A549 (cell line): ENCODE data around the gene APOBEC3B. TPM values are rescaled to one million over a fixed set of nuclear protein-coding genes. Genes with fewer than 3 reads are reported as not detected.
A peak's percentile ranks its signal among the peaks of the same experiment; 100 is the strongest.

ENCODE experiments used
- ATAC-seq, 2 experiments: fragments of 200-7000 bp in 1 of 2; fragments of >200 bp in 1 of 2; cut with Nextera tagmentation in 1 of 2; cut with Tn5 transposase in 1 of 2; 3 replicates each; pipeline versions ENCODE4 v1.8.0 to v1.9.1; 2018 to 2020; ENCODE audit warnings: mild to moderate bottlenecking in 1 of 2, moderate library complexity in 1 of 2
- CTCF ChIA-PET: fragments of 300-600 bp; sonication (Branson Sonifier 250); formaldehyde crosslinking; extraction: SDS; loops from one replicate; lab custom pipeline; 2021; ENCODE audit warnings: antibody characterized with exemption, inconsistent platforms; lab: Yijun Ruan, JAX
- POLR2A ChIA-PET: fragments of 350-600 bp; formaldehyde crosslinking; extraction: SDS; loops from one replicate; lab custom pipeline; 2021; ENCODE audit warnings: antibody characterized with exemption, inconsistent platforms; lab: Yijun Ruan, JAX
- DNase-seq, 2 experiments: peaks; one replicate each; pipeline versions ENCODE4 v3.0.0 to v3.0.0-alpha.2; 2011 to 2016; ENCODE audit warnings: low read depth in 1 of 2, low spot score in 1 of 2
- FAIRE-seq: peaks from 2 replicates; lab custom pipeline; 2011; peaks lifted over from hg19 to GRCh38; lab: Jason Lieb, UNC
- H3K27ac ChIP-seq, 2 experiments: fragments of >200 bp; sonication (Bioruptor Twin); formaldehyde crosslinking; 3 replicates each; pipeline ENCODE4 v1.5.1; 2016 to 2017
- H3K4me1 ChIP-seq: fragments of >200 bp; sonication (Bioruptor Twin); formaldehyde crosslinking; 3 replicates; pipeline ENCODE4 v1.6.1; 2016
- H3K4me2 ChIP-seq: fragments of >200 bp; sonication (Bioruptor Twin); formaldehyde crosslinking; 3 replicates; pipeline ENCODE4 v1.6.1; 2016
- H3K4me3 ChIP-seq: fragments of >200 bp; sonication (Bioruptor Twin); formaldehyde crosslinking; 3 replicates; pipeline ENCODE4 v1.5.1; 2016
- H3K9me3 ChIP-seq: fragments of >200 bp; sonication (Bioruptor Twin); formaldehyde crosslinking; 3 replicates; pipeline ENCODE4 v1.6.1; 2016
- ATOH8 ChIP-seq: fragments of 250-450 bp; sonication (Bioruptor Pico); IDR thresholded peaks from 2 replicates; pipeline ENCODE4 v1.5.0; 2020; ENCODE audit warnings: low read depth, mild to moderate bottlenecking, moderate library complexity
- CBX2 ChIP-seq: fragments of 200-600 bp; sonication (generic); IDR thresholded peaks from 2 replicates; pipeline ENCODE4 v1.6.1; 2016; ENCODE audit warnings: low read depth, mild to moderate bottlenecking, borderline replicate concordance
- CEBPB ChIP-seq, 2 experiments: fragments of >200 bp in 1 of 2; sonication (Bioruptor Twin) in 1 of 2; formaldehyde crosslinking in 1 of 2; IDR thresholded peaks; 2 replicates each; pipeline ENCODE4 v1.6.1; 2012 to 2016
- CTCF ChIP-seq: fragments of >200 bp; sonication (Bioruptor Twin); formaldehyde crosslinking; IDR thresholded peaks from 3 replicates; pipeline ENCODE4 v1.5.1; 2016
- ESRRA ChIP-seq: fragments of 150-350 bp; IDR thresholded peaks from 2 replicates; pipeline ENCODE4 v1.6.1; 2014; ENCODE audit warnings: mild to moderate bottlenecking, low read length, borderline replicate concordance
- HES2 ChIP-seq: fragments of >200 bp; sonication (Bioruptor Twin); formaldehyde crosslinking; IDR thresholded peaks from 2 replicates; pipeline ENCODE4 v1.6.1; 2016
- MAFK ChIP-seq: fragments of 450-650 bp; IDR thresholded peaks from 2 replicates; pipeline ENCODE4 v1.6.1; 2014; ENCODE audit not compliant: partially characterized antibody
- MAX ChIP-seq: IDR thresholded peaks from 2 replicates; pipeline ENCODE4 v1.6.1; 2012
- NFE2L2 ChIP-seq: fragments of 150-350 bp; conservative IDR thresholded peaks from 2 replicates; pipeline ENCODE4 v1.6.1; 2014; ENCODE audit warnings: low read length
- PHF8 ChIP-seq: fragments of 200-600 bp; sonication (generic); IDR thresholded peaks from 2 replicates; pipeline ENCODE4 v1.6.1; 2016; ENCODE audit warnings: low read depth, mild to moderate bottlenecking, antibody characterized with exemption, moderate library complexity, borderline replicate concordance
- REST ChIP-seq: fragments of 200-600 bp; sonication (generic); IDR thresholded peaks from 2 replicates; pipeline ENCODE4 v1.6.1; 2016; ENCODE audit warnings: antibody characterized with exemption, mild to moderate bottlenecking, moderate library complexity
- RNF2 ChIP-seq: fragments of 200-600 bp; sonication (generic); IDR thresholded peaks from 2 replicates; pipeline ENCODE4 v1.6.1; 2016; ENCODE audit warnings: low read depth, mild to moderate bottlenecking, antibody characterized with exemption, moderate library complexity, borderline replicate concordance
- USF2 ChIP-seq: fragments of 450-650 bp; IDR thresholded peaks from 2 replicates; pipeline ENCODE4 v1.6.1; 2014; ENCODE audit warnings: antibody characterized with exemption
- ZC3H11A ChIP-seq: fragments of 450-650 bp; IDR thresholded peaks from 2 replicates; pipeline ENCODE4 v1.6.1; 2014; ENCODE audit warnings: antibody characterized with exemption, mild to moderate bottlenecking
- ZNF302 ChIP-seq: fragments of 250-450 bp; sonication (Bioruptor Pico); IDR thresholded peaks from 2 replicates; pipeline ENCODE4 v1.9.0; 2021; ENCODE audit warnings: inconsistent platforms, mild to moderate bottlenecking, moderate library complexity
- WGBS: methylation state at CpG from one replicate; pipeline ENCODE4 v1.1.6; 2017; ENCODE audit errors: missing lambda C conversion rate; 5-methylcytosine and 5-hydroxymethylcytosine counted together
- polyA plus RNA-seq, 4 experiments: library from polyadenylated mRNA; depleted of rRNA in 3 of 4; stranded (reverse); fragments of >200 nt; fragmentation: RNase III in 1 of 4; extraction: RNeasy Plus Mini Kit Qiagen cat#74134 plus additional on column Dnase treatment in 1 of 4; gene quantifications; 2 replicates in 3 of 4; 3 replicates in 1 of 4; pipeline ENCODE4 v1.2.3, GENCODE V29; 2011 to 2017

APOBEC3B gene
- polyA plus RNA-seq, 2 of the 4 experiments (the other 2 are of a cell fraction), result 16.7 to 19.6 TPM

- no peak overlapping the region for H3K4me2 ChIP-seq
- TF ChIP-seq NFE2L2 (no peak), PHF8 (no peak), ATOH8 (CRISPR knock-in tag) (no peak)
- no peak overlapping the region for H3K4me3 ChIP-seq
- DNase-seq (no peak), FAIRE-seq (no peak), ATAC-seq (no peak)
- POLR2A ChIA-PET, result no interaction called here
- CTCF ChIA-PET, result interaction anchor here (1.0 to 1.4 kb wide), 2 partner anchors 20 to 21 kb away, joined by 3 read pairs; no protein-coding TSS in a partner anchor
- no peaks in the 10 kb centered on the region for H3K9me3 ChIP-seq
- no peaks in the 10 kb centered on the region for H3K4me1 ChIP-seq
- H3K27ac ChIP-seq, result no peak overlapping the region
- 62% methylated on average over 14 of the region's 14 CpGs for WGBS
Observed at GRCh38 chr22:38947321-38948140, 34.6 kb upstream of the APOBEC3B start.

- 86% methylated on average over 5 of the region's 7 CpGs for WGBS
Observed at GRCh38 chr22:38948181-38948940, 33.8 kb upstream of the APOBEC3B start.

GRCh38 chr22:38949889-38950405 lies 32.2 kb upstream of the APOBEC3B start:
- no peaks in the 10 kb centered on the region for H3K9me3 ChIP-seq
- no peak for FAIRE-seq
- TF ChIP-seq ZC3H11A (no peak), MAFK (no peak), MAX (no peak), PHF8 (no peak), RNF2 (no peak), CEBPB (IDR thresholded peaks at IDR 0.05) (no peak), REST (no peak), CBX2 (no peak), USF2 (no peak)
- TF ChIP-seq, all 56 proteins: peak for 0
- Histone ChIP-seq H3K4me2 (no peak overlapping the region), H3K27ac (no peak overlapping the region), H3K4me3 (no peak overlapping the region), H3K4me1 (peaks cover 7% of the 10 kb centered on the region; the same call in 2 of the 3 replicates)
- 69% methylated on average over 3 of the region's 8 CpGs for WGBS
- ChIA-PET POLR2A (no interaction called here), CTCF (interaction anchor here (1.2 to 1.6 kb wide), 3 partner anchors 11 to 23 kb away, joined by 4 to 6 read pairs (median 5); no protein-coding TSS in a partner anchor)
- ATAC-seq (no peak), DNase-seq (no peak)

More at GRCh38 chr22:38948181-38948940, 33.8 kb upstream of the APOBEC3B start:
- H3K4me1 ChIP-seq, result no peaks in the 10 kb centered on the region
- no peak overlapping the region for H3K27ac ChIP-seq
- POLR2A ChIA-PET, result no interaction called here
- H3K4me2 ChIP-seq, result no peak overlapping the region
- FAIRE-seq, result no peak
- DNase-seq, result no peak
- CTCF ChIA-PET, result interaction anchor here (0.6 to 1.6 kb wide), 3 partner anchors 22 to 295 kb away, joined by 3 to 5 read pairs (median 3); no protein-coding TSS in a partner anchor
- 0 out of 6 replicates have a peak, but pooled peaks of 1 of the 2 experiments have one; percentile 32 for ATAC-seq
- no peaks in the 10 kb centered on the region for H3K9me3 ChIP-seq
- TF ChIP-seq ESRRA (no peak), CTCF (no peak), HES2 (no peak), ZNF302 (CRISPR knock-in tag) (no peak)
- H3K4me3 ChIP-seq, result no peak overlapping the region
